ENCODE results near the gene CORO7.
A peak's percentile ranks its signal among the peaks of the same experiment; 100 is the strongest.
"Not testable (repeated sequence)": the region's sequence is repeated elsewhere in the genome, so short reads cannot be mapped to it uniquely, and the experiment has no call there.

The CORO7 gene

GRCh38 chr16:4349332-4349731 lies 67.1 kb downstream of the CORO7 start:
- DNase-seq: no peak

DNA sequence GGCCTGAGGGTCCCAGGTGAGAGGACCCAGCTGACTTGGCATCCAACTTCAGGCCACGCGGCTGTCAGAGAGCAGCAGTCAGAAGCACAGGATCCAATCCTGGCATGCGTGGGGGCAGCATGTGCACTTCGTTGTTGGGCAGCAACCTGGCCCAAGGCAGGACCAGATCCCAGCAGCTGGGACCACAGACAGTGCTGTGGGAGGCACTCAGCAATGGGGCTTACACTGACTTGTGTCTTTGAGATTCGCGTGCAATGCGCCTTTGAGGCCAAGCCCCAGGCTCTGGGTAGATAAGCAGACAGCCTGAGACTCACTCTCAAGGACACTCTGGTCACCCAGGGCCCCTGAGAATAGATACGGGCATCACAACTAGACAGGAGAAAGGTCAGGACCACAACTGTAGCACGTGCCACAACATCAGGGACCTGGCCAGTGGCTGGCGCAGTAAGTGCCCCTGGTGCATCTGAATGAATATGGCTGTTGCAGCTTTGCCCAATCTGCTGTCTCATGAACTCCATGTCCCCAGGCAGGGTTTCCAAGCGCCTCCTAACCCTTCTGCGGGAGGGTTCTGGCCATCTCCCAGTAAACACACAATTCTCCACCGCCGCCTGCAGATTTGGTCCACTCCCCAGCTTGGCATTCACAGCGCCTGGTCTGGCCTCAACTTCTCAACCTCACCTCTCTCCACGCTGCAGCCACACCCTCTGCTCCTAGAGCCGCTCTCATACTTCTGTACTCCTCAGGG lies 68.5 kb downstream of the CORO7 start:
- DNase-seq: peak; percentile 77

DNA sequence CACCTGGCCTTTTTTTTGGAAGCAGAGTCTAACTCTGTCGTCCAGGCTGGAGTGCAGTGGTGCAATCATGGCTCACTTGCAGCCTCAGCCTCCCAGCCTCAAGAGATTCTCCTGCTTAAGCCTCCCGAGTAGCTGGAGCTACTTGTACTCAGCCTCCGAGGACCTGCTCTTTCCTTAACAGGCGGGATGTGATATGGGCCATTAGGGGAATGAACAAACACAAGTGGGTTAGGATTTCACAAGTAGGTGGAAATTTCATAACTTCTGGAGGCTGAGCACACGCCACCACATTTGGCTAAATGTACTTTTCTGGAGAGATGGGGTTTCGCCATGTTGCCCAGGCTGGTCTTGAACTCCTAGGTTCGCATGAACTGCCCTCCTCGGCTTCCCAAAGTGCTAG lies 69.4 kb downstream of the CORO7 start:
- DNase-seq: no peak

- DNase-seq: no peak
These were observed 70.3 kb downstream of the CORO7 start for GRCh38 chr16:4345836-4346781.

- DNase-seq: no peak
These were observed 71.2 kb downstream of the CORO7 start for GRCh38 chr16:4344983-4345835.

DNA sequence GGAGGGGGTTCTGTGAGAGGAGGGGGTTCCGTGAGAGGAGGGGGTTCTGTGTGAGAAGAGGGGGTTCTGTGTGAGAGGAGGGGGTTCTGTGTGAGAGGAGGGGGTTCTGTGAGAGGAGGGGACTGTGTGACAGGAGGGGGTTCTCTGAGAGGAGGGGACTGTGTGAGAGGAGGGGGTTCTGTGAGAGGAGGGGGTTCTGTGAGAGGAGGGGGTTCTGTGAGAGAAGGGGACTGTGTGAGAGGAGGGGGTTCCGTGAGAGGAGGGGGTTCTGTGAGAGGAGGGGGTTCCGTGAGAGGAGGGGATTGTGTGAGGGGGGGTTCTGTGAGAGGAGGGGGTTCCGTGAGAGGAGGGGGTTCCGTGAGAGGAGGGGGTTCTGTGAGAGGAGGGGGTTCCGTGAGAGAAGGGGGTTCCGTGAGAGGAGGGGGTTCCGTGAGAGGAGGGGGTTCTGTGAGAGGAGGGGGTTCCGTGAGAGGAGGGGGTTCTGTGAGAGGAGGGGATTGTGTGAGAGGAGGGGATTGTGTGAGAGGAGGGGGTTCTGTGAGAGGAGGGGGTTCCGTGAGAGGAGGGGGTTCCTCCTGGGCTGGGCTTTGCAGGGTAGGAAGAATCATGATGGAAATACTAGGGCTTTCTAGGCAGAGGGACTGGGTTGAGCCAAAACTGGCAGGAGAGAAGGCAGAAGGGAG lies 72.0 kb downstream of the CORO7 start:
- not testable (repeated sequence) for DNase-seq

DNA sequence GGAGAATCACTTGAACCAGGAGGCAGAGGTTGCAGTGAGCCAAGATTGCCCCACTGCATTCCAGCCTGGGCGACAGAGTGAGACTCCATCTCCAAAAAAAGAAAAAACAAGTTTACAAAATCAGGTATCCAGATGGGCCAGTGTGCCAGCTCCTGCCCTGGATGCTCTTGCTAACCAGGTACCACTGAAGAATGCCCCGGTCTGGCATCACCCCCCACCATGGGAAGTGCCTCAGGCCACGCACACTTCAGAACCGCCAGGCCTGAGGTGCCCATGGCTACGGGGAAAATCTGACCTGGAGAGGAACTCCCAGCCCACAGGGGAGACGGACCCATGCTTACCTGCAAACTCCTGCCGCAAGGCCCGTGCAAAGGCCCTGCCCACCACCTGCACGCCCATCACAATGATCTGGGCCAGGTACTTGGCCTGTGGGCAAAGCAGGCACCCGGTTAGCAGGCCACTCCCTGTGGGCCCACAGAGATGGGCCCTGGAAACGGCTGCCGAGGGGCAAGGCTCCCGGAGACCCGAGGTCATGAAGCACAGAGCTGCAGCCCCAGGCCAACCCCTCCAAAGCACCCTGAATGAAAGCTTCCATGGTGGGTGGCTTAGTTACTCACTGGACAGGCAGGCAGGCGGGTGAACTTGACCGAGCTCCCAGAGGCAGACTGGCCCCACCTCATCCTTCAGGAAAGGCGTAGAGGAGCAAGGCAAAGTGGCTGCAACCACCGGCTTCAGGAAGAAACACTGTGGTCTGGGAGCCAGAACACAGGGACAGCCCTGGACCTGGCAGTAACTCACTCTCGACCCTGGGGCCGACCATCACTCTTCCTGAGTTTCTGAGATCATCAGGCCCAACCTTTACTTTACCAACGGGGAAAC lies 73.3 kb downstream of the CORO7 start:
- DNase-seq: no peak

GRCh38 chr16:4341250-4341649 lies 75.1 kb downstream of the CORO7 start:
- DNase-seq: no peak

DNA sequence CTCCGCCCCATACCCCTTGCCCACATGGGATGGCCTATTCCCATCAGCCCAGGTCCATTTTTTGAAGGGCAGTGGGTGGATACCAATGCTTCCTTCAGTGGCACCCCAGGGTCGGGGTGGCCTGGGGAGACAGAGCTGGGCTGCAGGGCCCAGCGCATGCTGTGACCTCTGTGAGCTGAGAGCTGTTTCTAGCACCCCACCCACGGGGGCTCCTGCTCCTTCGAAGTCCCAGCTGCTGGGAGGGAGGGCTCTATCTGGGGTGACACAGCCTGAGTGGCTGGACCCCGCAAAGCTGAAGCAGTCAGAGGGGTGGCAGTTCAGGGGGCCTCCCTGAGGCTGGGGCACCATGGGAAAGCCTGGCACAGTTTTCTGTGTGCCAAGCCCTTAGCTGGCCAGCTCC lies 76.0 kb downstream of the CORO7 start:
- DNase-seq: no peak

- peak; percentile 41 for DNase-seq
These were observed 76.5 kb downstream of the CORO7 start for GRCh38 chr16:4339909-4340308.

DNA sequence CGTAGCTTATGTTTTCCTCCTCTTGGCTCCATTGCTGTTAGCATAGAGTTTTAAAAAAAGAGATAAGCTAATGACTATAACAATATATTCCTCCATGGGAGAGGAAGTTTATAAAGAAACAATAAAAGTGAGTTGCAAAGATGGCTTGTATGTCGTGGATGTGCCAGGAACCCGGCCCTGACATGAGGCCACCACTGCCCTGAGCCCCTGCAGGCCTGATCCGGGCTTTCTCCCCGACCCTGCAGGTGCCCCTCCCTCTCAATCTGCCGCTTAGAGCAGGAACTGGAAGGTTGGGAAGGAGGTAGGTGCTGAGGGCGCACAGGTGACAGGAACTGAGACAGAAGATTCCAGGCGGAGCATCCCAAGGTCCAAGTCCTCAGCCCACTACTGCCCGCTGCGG lies 76.9 kb downstream of the CORO7 start:
- no peak for DNase-seq

- DNase-seq: no peak
These were observed 77.6 kb downstream of the CORO7 start for GRCh38 chr16:4338712-4339299.

- no peak for DNase-seq
These were observed 78.2 kb downstream of the CORO7 start for GRCh38 chr16:4338125-4338582.

- DNase-seq: no peak
These were observed 78.8 kb downstream of the CORO7 start for GRCh38 chr16:4337540-4338088.

DNA sequence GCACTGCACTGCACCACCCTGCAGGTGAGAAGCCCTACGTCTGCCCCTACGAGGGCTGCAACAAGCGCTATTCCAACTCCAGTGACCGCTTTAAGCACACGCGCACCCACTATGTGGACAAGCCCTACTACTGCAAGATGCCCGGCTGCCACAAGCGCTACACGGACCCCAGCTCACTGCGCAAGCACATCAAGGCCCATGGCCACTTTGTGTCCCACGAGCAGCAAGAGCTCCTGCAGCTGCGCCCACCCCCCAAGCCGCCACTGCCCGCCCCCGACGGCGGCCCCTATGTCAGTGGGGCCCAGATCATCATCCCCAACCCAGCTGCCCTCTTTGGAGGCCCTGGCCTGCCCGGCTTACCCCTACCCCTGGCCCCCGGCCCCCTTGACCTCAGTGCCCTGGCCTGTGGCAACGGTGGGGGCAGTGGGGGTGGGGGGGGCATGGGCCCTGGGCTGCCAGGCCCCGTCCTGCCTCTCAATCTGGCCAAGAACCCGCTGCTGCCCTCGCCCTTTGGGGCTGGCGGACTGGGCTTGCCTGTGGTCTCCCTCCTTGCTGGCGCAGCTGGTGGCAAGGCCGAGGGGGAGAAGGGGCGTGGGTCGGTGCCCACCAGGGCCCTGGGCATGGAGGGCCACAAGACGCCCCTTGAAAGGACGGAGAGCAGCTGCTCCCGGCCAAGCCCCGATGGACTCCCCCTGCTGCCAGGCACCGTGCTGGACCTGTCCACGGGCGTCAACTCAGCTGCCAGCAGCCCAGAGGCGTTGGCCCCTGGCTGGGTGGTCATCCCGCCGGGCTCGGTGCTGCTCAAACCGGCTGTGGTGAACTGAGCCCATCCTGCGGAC lies 79.5 kb downstream of the CORO7 start:
- DNase-seq: no peak

- DNase-seq: no peak
These were observed 81.5 kb downstream of the CORO7 start for GRCh38 chr16:4334724-4335495.

GRCh38 chr16:4333714-4334113 lies 82.7 kb downstream of the CORO7 start:
- not testable (repeated sequence) for DNase-seq

DNA sequence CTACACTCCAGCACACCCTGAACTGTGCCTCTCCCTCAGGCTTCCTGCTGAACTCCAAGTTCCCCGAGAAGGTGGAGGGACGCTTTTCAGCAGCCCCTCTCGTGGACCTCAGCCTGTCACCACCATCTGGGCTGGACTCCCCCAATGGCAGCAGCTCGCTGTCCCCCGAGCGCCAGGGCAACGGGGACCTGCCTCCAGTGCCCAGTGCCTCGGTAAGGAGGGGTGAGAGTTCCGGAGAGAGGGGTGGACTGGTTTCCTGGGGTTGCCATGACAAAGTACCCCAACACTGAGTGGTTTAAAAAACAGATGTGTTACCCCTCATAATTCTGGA lies 83.1 kb downstream of the CORO7 start:
- no peak for DNase-seq
